Kidney (tissue), 14 donors: ENCODE results near the gene UTS2R. TPM values are rescaled to one million over a fixed set of nuclear protein-coding genes. Genes with fewer than 3 reads are reported as not detected.
A peak's percentile ranks its signal among the peaks of the same experiment; 100 is the strongest.

Experiments used
- DNase-seq, 5 donors: peaks; one replicate each; pipeline ENCODE4 v3.0.0-alpha.2; 2013 to 2020
- FAIRE-seq: peaks from 2 replicates; lab custom pipeline; 2012; peaks lifted over from hg19 to GRCh38; lab: Jason Lieb, UNC
- H3K27ac ChIP-seq, 2 donors: one replicate each; pipeline ENCODE4 v1.7.0; 2013; ENCODE audit warnings: low read depth in 2 of 2, low read length in 2 of 2, inconsistent platforms in 1 of 2
- H3K27me3 ChIP-seq: one replicate; pipeline ENCODE4 v1.7.1; 2013; ENCODE audit warnings: low read length, inconsistent platforms; ENCODE audit not compliant: control insufficient read depth, insufficient read depth
- H3K36me3 ChIP-seq, 3 donors: one replicate each; pipeline versions ENCODE4 v1.7.0 to v1.7.1; 2013; ENCODE audit warnings: low read length in 3 of 3, control low read depth in 1 of 3, inconsistent platforms in 1 of 3; ENCODE audit not compliant: insufficient read depth in 3 of 3, control insufficient read depth in 2 of 3
- H3K4me1 ChIP-seq, 3 donors: one replicate each; pipeline versions ENCODE4 v1.7.0 to v1.7.1; 2013; ENCODE audit warnings: low read length in 3 of 3, inconsistent platforms in 1 of 3, low read depth in 1 of 3; ENCODE audit not compliant: control insufficient read depth in 2 of 3, insufficient read depth in 2 of 3
- H3K4me3 ChIP-seq, 3 donors: one replicate each; pipeline versions ENCODE4 v1.7.0 to v1.8.1; 2013; ENCODE audit warnings: low read length in 3 of 3, control low read depth in 1 of 3, inconsistent platforms in 1 of 3
- H3K9ac ChIP-seq, 3 donors: one replicate each; pipeline versions ENCODE4 v1.7.0 to v1.7.1; 2013; ENCODE audit warnings: low read length in 3 of 3, control low read depth in 1 of 3, inconsistent platforms in 1 of 3
- H3K9me3 ChIP-seq, 3 donors: one replicate each; pipeline versions ENCODE4 v1.7.0 to v1.7.1; 2013; ENCODE audit warnings: low read length in 3 of 3, control low read depth in 1 of 3, inconsistent platforms in 1 of 3; ENCODE audit not compliant: control insufficient read depth in 2 of 3, insufficient read depth in 1 of 3
- intact Hi-C: fragments of 100-400 bp; cut with DNase I; formaldehyde crosslinking; loops from one replicate; pipeline ENCODE4 v1.11.1; 2022
- polyA plus RNA-seq: library from polyadenylated mRNA; stranded (reverse); fragments of 350-450 nt; fragmentation: Illumina TruSeq; extraction: RNeasy Lipid Tissue Mini Kit (QIAGEN cat#74804); gene quantifications from one replicate; pipeline ENCODE4 v1.2.3, GENCODE V29; 2014; ENCODE audit warnings: low read depth, low replicate concordance; ENCODE audit not compliant: insufficient read depth
- total RNA-seq: library from RNA; stranded (reverse); fragmentation: NEBNext Ultra II Directional; extraction: Animal tissue kit (Norgen Biotek cat#: 25700); gene quantifications from one replicate; pipeline ENCODE4 v1.2.1, GENCODE V29; 2021
- TF ChIP-seq, protein P1 (sequence below): IDR thresholded peaks from 3 replicates; pipeline ENCODE4 v1.5.1; 2012; ENCODE audit warnings: mild to moderate bottlenecking, moderate library complexity, borderline replicate concordance; ENCODE audit not compliant: insufficient read depth; ENCODE audit errors: extremely low read depth
- donor health status: control.
- donor health status: control.
- donor health status: control.
- donor health status: control.
- donor health status: control.
- donor health status: DM: yes; HTN: yes; CAD: no.
- donor health status: Normal renal cell carcinoma (clear cell type).

The UTS2R gene
- total and polyA plus RNA-seq, 2 donors from 2014 or later: not detected

DNA sequence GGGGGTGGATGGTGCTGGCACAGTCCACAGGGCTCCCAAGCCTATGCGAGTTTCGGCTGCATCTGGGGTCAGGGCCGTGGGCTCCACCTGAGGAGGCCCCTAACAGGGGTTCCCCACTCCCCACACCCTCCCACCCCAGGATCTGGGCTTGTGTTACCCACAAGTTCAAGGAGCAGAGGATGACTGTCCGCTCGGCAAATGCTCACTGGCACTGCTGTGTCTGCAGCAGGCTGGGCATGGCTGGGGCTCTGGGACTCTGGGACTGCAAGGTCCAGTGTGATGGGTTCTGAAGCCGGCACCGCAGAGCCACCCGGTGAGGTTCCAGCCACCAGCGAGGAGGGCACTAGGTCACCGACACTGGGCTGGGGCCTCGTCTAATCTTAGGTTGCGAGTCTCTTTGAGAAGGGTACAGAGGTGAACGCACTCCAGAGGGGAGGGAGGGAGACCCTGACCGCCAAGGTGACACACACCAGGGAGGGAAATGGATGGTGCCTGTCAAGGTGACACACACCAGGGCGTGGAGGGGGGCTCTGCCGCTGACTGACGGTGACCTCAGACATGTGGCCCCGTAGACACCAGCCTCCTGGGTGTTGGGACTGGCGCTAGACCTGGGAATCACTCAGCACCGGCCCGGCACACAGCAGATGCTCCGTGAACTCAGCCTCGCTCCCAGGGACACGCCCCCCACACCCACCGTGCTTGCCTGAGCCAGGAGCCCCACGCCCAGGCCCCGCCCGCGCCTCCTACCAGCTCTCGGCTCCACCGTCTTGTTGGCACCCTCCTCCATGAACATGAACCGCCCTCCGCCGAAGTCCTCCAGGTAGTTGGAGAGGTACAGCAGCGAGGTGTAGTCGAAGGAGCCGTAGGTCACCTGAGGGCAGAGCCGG, 26.1 kb downstream of the UTS2R start:
- Histone ChIP-seq H3K36me3 (peaks cover 0 to 2% (median 0%) of the 10 kb centered on the region in 3 donors), H3K9me3 (no peaks in the 10 kb centered on the region), H3K4me3 (no peak overlapping the region), H3K4me1 (no peaks in the 10 kb centered on the region), H3K27me3 (no peaks in the 10 kb centered on the region), H3K27ac (no peak overlapping the region), H3K9ac (no peak overlapping the region)
- peak in 1 of 5 donors; percentile 77 for DNase-seq
- TF ChIP-seq, protein P1, sequence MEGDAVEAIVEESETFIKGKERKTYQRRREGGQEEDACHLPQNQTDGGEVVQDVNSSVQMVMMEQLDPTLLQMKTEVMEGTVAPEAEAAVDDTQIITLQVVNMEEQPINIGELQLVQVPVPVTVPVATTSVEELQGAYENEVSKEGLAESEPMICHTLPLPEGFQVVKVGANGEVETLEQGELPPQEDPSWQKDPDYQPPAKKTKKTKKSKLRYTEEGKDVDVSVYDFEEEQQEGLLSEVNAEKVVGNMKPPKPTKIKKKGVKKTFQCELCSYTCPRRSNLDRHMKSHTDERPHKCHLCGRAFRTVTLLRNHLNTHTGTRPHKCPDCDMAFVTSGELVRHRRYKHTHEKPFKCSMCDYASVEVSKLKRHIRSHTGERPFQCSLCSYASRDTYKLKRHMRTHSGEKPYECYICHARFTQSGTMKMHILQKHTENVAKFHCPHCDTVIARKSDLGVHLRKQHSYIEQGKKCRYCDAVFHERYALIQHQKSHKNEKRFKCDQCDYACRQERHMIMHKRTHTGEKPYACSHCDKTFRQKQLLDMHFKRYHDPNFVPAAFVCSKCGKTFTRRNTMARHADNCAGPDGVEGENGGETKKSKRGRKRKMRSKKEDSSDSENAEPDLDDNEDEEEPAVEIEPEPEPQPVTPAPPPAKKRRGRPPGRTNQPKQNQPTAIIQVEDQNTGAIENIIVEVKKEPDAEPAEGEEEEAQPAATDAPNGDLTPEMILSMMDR: no peak
- no peak for FAIRE-seq
- intact Hi-C loops: no loop called here

DNA sequence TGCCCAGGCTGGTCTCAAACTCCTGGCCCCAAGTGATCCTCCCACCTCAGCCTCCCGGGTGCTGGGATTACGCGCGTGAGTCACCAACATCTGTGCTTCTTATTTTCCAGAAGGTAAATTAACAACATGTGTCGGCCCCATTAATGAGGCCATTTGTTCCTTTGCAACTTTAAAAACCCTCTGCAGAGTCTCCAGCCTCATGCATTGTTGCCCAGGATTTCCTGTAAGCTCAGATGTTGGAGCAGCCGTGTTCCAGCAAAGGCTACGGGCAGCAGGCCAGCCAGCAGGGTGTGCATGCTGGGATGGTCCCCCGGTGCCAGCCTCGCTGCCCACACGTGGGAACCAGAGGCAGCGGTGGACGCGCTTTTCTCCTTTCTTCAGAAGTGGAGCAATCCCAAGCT, 27.5 kb downstream of the UTS2R start:
- DNase-seq: peak in 1 of 5 donors; percentile 69
- no peak overlapping the region for H3K27ac ChIP-seq

DNA sequence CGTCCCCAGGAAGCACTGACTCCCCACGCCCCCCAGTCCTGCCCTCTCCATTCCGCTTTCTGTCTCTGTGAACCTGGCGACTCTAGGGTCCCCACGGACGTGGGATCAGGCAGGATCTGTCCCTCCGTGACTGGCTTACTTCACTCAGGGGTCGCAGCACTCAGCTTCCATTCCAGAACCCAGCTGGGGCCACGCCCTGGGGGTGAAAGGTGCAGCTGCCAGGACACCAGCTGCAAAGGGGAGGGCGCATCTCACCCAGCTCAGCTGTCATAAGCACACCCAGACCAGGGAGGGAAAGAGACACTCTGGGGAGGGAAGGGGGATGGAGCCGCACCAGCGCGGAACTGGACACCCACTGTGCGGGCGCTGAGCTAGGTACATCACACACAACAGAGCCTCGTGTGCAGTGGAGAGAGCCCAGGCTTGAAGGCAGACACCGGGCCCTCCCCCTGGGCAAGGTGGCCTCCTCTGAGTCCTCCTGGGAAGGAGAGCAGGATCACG, 28.1 kb downstream of the UTS2R start:
- no peak overlapping the region for H3K27ac ChIP-seq
- no peaks in the 10 kb centered on the region for H3K27me3 ChIP-seq
- TF ChIP-seq, protein P1: no peak
- intact Hi-C loops: no loop called here
- DNase-seq (peak in 3 of 5 donors; percentile 51 to 64 (median 59)), FAIRE-seq (no peak)
- no peaks in the 10 kb centered on the region for H3K9me3 ChIP-seq
- no peak overlapping the region for H3K9ac ChIP-seq
- H3K4me1 ChIP-seq: no peaks in the 10 kb centered on the region
- H3K4me3 ChIP-seq: no peak overlapping the region
- H3K36me3 ChIP-seq: peaks cover 0 to 2% (median 0%) of the 10 kb centered on the region in 3 donors

More for the DNA sequence above, 27.5 kb downstream of the UTS2R start:
- TF ChIP-seq, protein P1: no peak
- Histone ChIP-seq H3K4me1 (no peaks in the 10 kb centered on the region), H3K36me3 (peaks cover 0 to 2% (median 0%) of the 10 kb centered on the region in 3 donors), H3K9ac (no peak overlapping the region), H3K4me3 (no peak overlapping the region), H3K27me3 (no peaks in the 10 kb centered on the region), H3K9me3 (no peaks in the 10 kb centered on the region)
- FAIRE-seq: no peak
- intact Hi-C loops: no loop called here
